IMR-90 (cell line): ENCODE data around the gene TM4SF18. TPM values are rescaled to one million over a fixed set of nuclear protein-coding genes. Genes with fewer than 3 reads are reported as not detected.

Source experiments
- ATAC-seq: fragments of 200-7000 bp; cut with Tn5 transposase; 2 replicates; pipeline ENCODE4 v1.9.1; 2020; ENCODE audit warnings: low read depth, mild to moderate bottlenecking, moderate library complexity
- BruUV-seq: library from RNA; stranded (reverse); fragments of 400-500 nt; replicated peaks from 2 replicates; lab custom pipeline; 2021; lab: Mats Ljungman, UMichigan
- CTCF ChIA-PET: fragments of 300-600 bp; formaldehyde crosslinking; extraction: SDS; loops from one replicate; lab custom pipeline; 2021; ENCODE audit warnings: antibody characterized with exemption; lab: Yijun Ruan, JAX
- POLR2A ChIA-PET: fragments of 300-600 bp; sonication (Branson Sonifier 250); formaldehyde crosslinking; loops from one replicate; lab custom pipeline; 2022; ENCODE audit warnings: antibody characterized with exemption; ENCODE audit not compliant: unreplicated experiment; lab: Charles Lee
- DNase-seq: peaks from one replicate; pipeline ENCODE4 v3.0.0; 2013
- H2AFZ ChIP-seq: replicated peaks from 2 replicates; pipeline ENCODE3; 2013; ENCODE audit warnings: low read length, mild to moderate bottlenecking; ENCODE audit not compliant: poor library complexity
- H2AK5ac ChIP-seq: 2 replicates; pipeline ENCODE4 v1.6.1; 2013; ENCODE audit warnings: low read depth, low read length, inconsistent platforms
- H2AK9ac ChIP-seq: replicated peaks from 2 replicates; pipeline ENCODE3; 2013; ENCODE audit warnings: mild to moderate bottlenecking, low read depth, low read length, moderate library complexity; ENCODE audit not compliant: poor library complexity
- H2BK120ac ChIP-seq: 2 replicates; pipeline ENCODE4 v1.6.1; 2013; ENCODE audit warnings: low read depth, low read length, inconsistent platforms
- H2BK15ac ChIP-seq: 3 replicates; pipeline ENCODE4 v1.6.1; 2013; ENCODE audit warnings: low read depth, low read length, inconsistent platforms
- H2BK20ac ChIP-seq: 2 replicates; pipeline ENCODE4 v1.6.1; 2013; ENCODE audit warnings: low read depth, mild to moderate bottlenecking, inconsistent platforms, low read length, moderate library complexity
- H2BK5ac ChIP-seq: 2 replicates; pipeline ENCODE4 v1.6.1; 2013; ENCODE audit warnings: mild to moderate bottlenecking, low read depth, low read length, inconsistent platforms; ENCODE audit not compliant: poor library complexity, severe bottlenecking
- H3K14ac ChIP-seq: replicated peaks from 2 replicates; pipeline ENCODE4 v1.6.1; 2013; ENCODE audit warnings: low read depth, low read length, inconsistent platforms
- H3K18ac ChIP-seq: 2 replicates; pipeline ENCODE4 v1.6.1; 2013; ENCODE audit warnings: low read depth, low read length, control low read depth
- H3K23ac ChIP-seq: 2 replicates; pipeline ENCODE4 v1.6.1; 2013; ENCODE audit warnings: low read depth, low read length, inconsistent platforms
- H3K27ac ChIP-seq: 2 replicates; pipeline ENCODE4 v1.5.1; 2013; ENCODE audit warnings: mild to moderate bottlenecking, control low read depth, low read length; ENCODE audit not compliant: insufficient read depth
- H3K27me3 ChIP-seq: 2 replicates; pipeline ENCODE4 v1.6.1; 2013; ENCODE audit warnings: low read length; ENCODE audit not compliant: control insufficient read depth, insufficient read depth
- H3K36me3 ChIP-seq: 2 replicates; pipeline ENCODE4 v1.6.1; 2013; ENCODE audit warnings: low read length, mixed read lengths; ENCODE audit not compliant: control insufficient read depth, insufficient read depth
- H3K4ac ChIP-seq: 2 replicates; pipeline ENCODE4 v1.6.1; 2013; ENCODE audit warnings: low read depth, low read length, inconsistent platforms
- H3K4me1 ChIP-seq: 2 replicates; pipeline ENCODE4 v1.6.1; 2013; ENCODE audit warnings: low read length, mixed read lengths; ENCODE audit not compliant: control insufficient read depth, insufficient read depth
- H3K4me2 ChIP-seq: 2 replicates; pipeline ENCODE4 v1.6.1; 2013; ENCODE audit warnings: low read depth, mild to moderate bottlenecking, control low read depth, low read length, moderate library complexity
- H3K4me3 ChIP-seq: 2 replicates; pipeline ENCODE4 v1.5.1; 2013; ENCODE audit warnings: low read depth, mild to moderate bottlenecking, control low read depth, low read length, moderate library complexity; ENCODE audit not compliant: insufficient read depth
- H3K56ac ChIP-seq: 2 replicates; pipeline ENCODE4 v1.6.1; 2013; ENCODE audit warnings: low read length, inconsistent platforms; ENCODE audit not compliant: insufficient read depth; ENCODE audit errors: extremely low read depth
- H3K79me1 ChIP-seq, 2 experiments: 2 replicates each; pipeline ENCODE4 v1.6.1; 2013; ENCODE audit warnings: low read length in 2 of 2, inconsistent platforms in 1 of 2, low read depth in 1 of 2
- H3K9ac ChIP-seq: 2 replicates; pipeline ENCODE4 v1.6.1; 2013; ENCODE audit warnings: low read depth, low read length, control low read depth
- H3K9me1 ChIP-seq: 2 replicates; pipeline ENCODE4 v1.6.1; 2013; ENCODE audit warnings: low read length, inconsistent platforms; ENCODE audit not compliant: insufficient read depth
- H3K9me3 ChIP-seq: 2 replicates; pipeline ENCODE4 v1.6.1; 2013; ENCODE audit warnings: low read length; ENCODE audit not compliant: control insufficient read depth, insufficient read depth
- H4K20me1 ChIP-seq: 2 replicates; pipeline ENCODE4 v1.6.1; 2013; ENCODE audit warnings: low read length, inconsistent platforms; ENCODE audit not compliant: insufficient read depth
- H4K5ac ChIP-seq: 2 replicates; pipeline ENCODE4 v1.6.1; 2013; ENCODE audit warnings: mild to moderate bottlenecking, low read depth, low read length, control low read depth
- H4K8ac ChIP-seq, 2 experiments: 2 replicates each; pipeline ENCODE4 v1.6.1; 2013; ENCODE audit warnings: low read depth in 2 of 2, low read length in 2 of 2, control low read depth in 1 of 2, inconsistent platforms in 1 of 2
- H4K91ac ChIP-seq: 2 replicates; pipeline ENCODE4 v1.6.1; 2013; ENCODE audit warnings: low read depth, low read length, inconsistent platforms; ENCODE audit not compliant: insufficient read depth
- CEBPB ChIP-seq: IDR thresholded peaks from 2 replicates; pipeline ENCODE4 v1.6.1; 2012; ENCODE audit warnings: low read depth, low read length, improper control_type of control experiment
- RAD21 ChIP-seq: IDR thresholded peaks from 2 replicates; pipeline ENCODE4 v1.6.1; 2012; ENCODE audit warnings: low read length, improper control_type of control experiment
- WGBS, 2 experiments: methylation state at CpG; one replicate each; pipeline versions ENCODE4 v1.1.5 to v1.1.7; 2013; ENCODE audit warnings: missing lambda C conversion rate in 2 of 2; ENCODE audit not compliant: insufficient read length in 1 of 2; ENCODE audit errors: extremely low coverage in 2 of 2; 5-methylcytosine and 5-hydroxymethylcytosine counted together
- dilution Hi-C: fragments of 300-500 bp; cut with HindIII; formaldehyde crosslinking; loops from one replicate; pipeline ENCODE4 v1.14.3; 2018; ENCODE audit warnings: low sequenced_read_pairs; ENCODE audit not compliant: unreplicated experiment
- in situ Hi-C: fragments of 300-500 bp; cut with MboI; formaldehyde crosslinking; loops from 3 replicates; pipeline ENCODE4 v1.14.3; 2019; ENCODE audit warnings: low sequenced_read_pairs, inconsistent platforms, mixed read lengths
- intact Hi-C: fragments of 100-400 bp; cut with micrococcal nuclease; formaldehyde crosslinking; loops from 2 replicates; pipeline ENCODE4 v1.10.0; 2022
- polyA plus RNA-seq, 3 experiments: library from polyadenylated mRNA; depleted of rRNA; stranded (reverse); fragments of >200 nt; gene quantifications; 2 replicates each; pipeline ENCODE4 v1.2.3, GENCODE V29; 2012; ENCODE audit warnings: low replicate concordance in 1 of 3
- total RNA-seq: library from RNA; depleted of rRNA; stranded (reverse); fragments of >200 nt; gene quantifications from 2 replicates; pipeline ENCODE4 v1.2.3, GENCODE V29; 2012

The TM4SF18 gene
- total and polyA plus RNA-seq, 2 of the 4 experiments (the other 2 are of a cell fraction): under 0.01 TPM; not detected in 1

DNA sequence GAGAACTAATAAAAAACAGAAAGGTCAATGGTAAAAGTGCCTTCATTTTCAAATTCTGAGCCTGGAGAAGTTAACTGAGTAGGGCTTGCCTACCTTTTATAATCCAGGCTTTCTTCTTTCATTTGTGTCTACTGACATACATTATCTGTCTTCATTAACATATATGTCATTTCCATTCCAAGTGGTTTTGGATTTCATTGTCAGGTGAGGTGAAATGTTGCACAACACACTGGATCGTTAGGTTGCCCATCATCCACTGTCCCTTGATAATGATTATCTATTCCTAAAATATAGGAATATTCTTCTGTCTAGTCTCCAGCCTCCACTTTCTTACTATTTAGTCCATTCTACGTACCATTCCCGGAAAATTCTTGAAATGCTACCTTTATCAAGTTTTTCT lies 56.8 kb downstream of the TM4SF18 start:
- H4K20me1 ChIP-seq: no peaks in the 10 kb centered on the region
- no peak overlapping the region for H4K5ac ChIP-seq
- H2AK5ac ChIP-seq: no peak overlapping the region
- no peaks in the 10 kb centered on the region for H3K79me1 ChIP-seq
- H2BK15ac ChIP-seq: 0 out of 3 replicates have a peak overlapping the region, but pooled peaks have one; percentile 71
- H3K4me1 ChIP-seq: peaks cover 4% of the 10 kb centered on the region; the same call in 1 of the 2 replicates
- peaks cover 3% of the 10 kb centered on the region; the same call in 1 of the 2 replicates for H3K9me1 ChIP-seq
- H2BK5ac ChIP-seq: no peak overlapping the region
- BruUV-seq: no TSS peak
- POLR2A ChIA-PET: no interaction called here
- H3K27me3 ChIP-seq: no peaks in the 10 kb centered on the region
- H3K9ac ChIP-seq: no peak overlapping the region
- dilution Hi-C loops (no loop called here), intact Hi-C loops (no loop called here), in situ Hi-C loops (loop anchor here (5.0 kb wide), 1 partner anchor 206 kb away; no protein-coding TSS in a partner anchor)
- H3K36me3 ChIP-seq: no peaks in the 10 kb centered on the region
- H3K14ac ChIP-seq: no peak overlapping the region
- peak overlapping the region; percentile 51; the same call in 1 of the 2 replicates for H2BK120ac ChIP-seq
- CTCF ChIA-PET: interaction anchor here (0.6 kb wide), 1 partner anchor 381 kb away, joined by 3 read pairs; no protein-coding TSS in a partner anchor
- no peak overlapping the region for H3K18ac ChIP-seq
- no peak overlapping the region for H3K4me3 ChIP-seq
- H3K56ac ChIP-seq: no peak overlapping the region
- H4K8ac ChIP-seq: no peak overlapping the region
- H3K4ac ChIP-seq: peak overlapping the region; percentile 54; the same call in 1 of the 2 replicates
- ATAC-seq (no peak), DNase-seq (no peak)
- H2AFZ ChIP-seq: no peak overlapping the region
- no peak overlapping the region; the same call in 1 of the 2 replicates for H3K23ac ChIP-seq
- no peak for TF ChIP-seq RAD21
- TF ChIP-seq CEBPB: peak; percentile 60
- H3K4me2 ChIP-seq: no peak overlapping the region
- no peak overlapping the region for H3K27ac ChIP-seq
- no CpG with 5 or more reads among the region's 3 CpGs for WGBS, 2 experiments
- no peak overlapping the region for H2AK9ac ChIP-seq
- H3K9me3 ChIP-seq: no peaks in the 10 kb centered on the region
- no peak overlapping the region for H2BK20ac ChIP-seq
- no peak overlapping the region for H4K91ac ChIP-seq
